HCT116 (cell line): ENCODE measurements around the gene KRTDAP. TPM values are rescaled to one million over a fixed set of nuclear protein-coding genes. Genes with fewer than 3 reads are reported as not detected.

Source experiments
- ATAC-seq: fragments of 200-7000 bp; cut with Tn5 transposase; 2 replicates; pipeline ENCODE4 v1.9.1; 2020; ENCODE audit warnings: mild to moderate bottlenecking, moderate library complexity
- BruUV-seq: library from RNA; stranded (reverse); fragments of 400-500 nt; replicated peaks from 2 replicates; lab custom pipeline; 2021; lab: Mats Ljungman, UMichigan
- CTCF ChIA-PET: fragments of 300-600 bp; sonication (Branson Sonifier 250); formaldehyde crosslinking; loops from one replicate; lab custom pipeline; 2021; ENCODE audit warnings: antibody characterized with exemption; lab: Charles Lee
- POLR2A ChIA-PET: fragments of 300-600, 350-600 bp; sonication (Branson Sonifier 250); formaldehyde crosslinking; loops from one replicate; lab custom pipeline; 2021; ENCODE audit warnings: antibody characterized with exemption; lab: Charles Lee
- RAD21 ChIA-PET, 2 experiments: fragments of 300-600 bp; sonication (Branson Sonifier 250); formaldehyde crosslinking; loops; one replicate each; lab custom pipeline; 2023; ENCODE audit warnings: low total read pairs in 2 of 2; ENCODE audit not compliant: uncharacterized antibody in 2 of 2, unreplicated experiment in 2 of 2, low non-redundant PET in 1 of 2; lab: Charles Lee
- DNase-seq: peaks from one replicate; pipeline ENCODE4 v3.0.0-alpha.2; 2010; ENCODE audit warnings: low read depth, low spot score
- H2AFZ ChIP-seq: fragments of 200-600 bp; shearing (Covaris generic), sonication (generic); 2 replicates; pipeline ENCODE4 v1.6.1; 2017; ENCODE audit warnings: low read depth, mixed run types, mixed read lengths, antibody characterized with exemption, low read length; ENCODE audit not compliant: poor library complexity, severe bottlenecking
- H3K27ac ChIP-seq: 2 replicates; pipeline ENCODE4 v1.5.1; 2012; ENCODE audit warnings: low read depth, low read length
- H3K27me3 ChIP-seq: fragments of 200-600 bp; sonication (generic); 2 replicates; pipeline ENCODE4 v1.6.1; 2016; ENCODE audit warnings: mixed run types, low read length, mixed read lengths; ENCODE audit not compliant: insufficient read depth
- H3K36me3 ChIP-seq, 2 experiments: fragments of 200-500 bp in 1 of 2; fragments of 200-600 bp in 1 of 2; sonication (Bioruptor generic) in 1 of 2; sonication (generic) in 1 of 2; 2 replicates each; pipeline versions ENCODE4 v1.5.1 to v1.6.1; 2014 to 2016; ENCODE audit warnings: low read length in 2 of 2, inconsistent platforms in 1 of 2, mixed read lengths in 1 of 2, mixed run types in 1 of 2; ENCODE audit not compliant: insufficient read depth in 2 of 2, control insufficient read depth in 1 of 2
- H3K4me1 ChIP-seq, 2 experiments: fragments of 200-600 bp in 1 of 2; sonication (generic) in 1 of 2; 2 replicates each; pipeline versions ENCODE4 v1.5.1 to v1.6.1; 2012 to 2017; ENCODE audit warnings: low read length in 2 of 2, inconsistent platforms in 1 of 2, mild to moderate bottlenecking in 1 of 2, mixed read lengths in 1 of 2, mixed run types in 1 of 2, moderate library complexity in 1 of 2; ENCODE audit not compliant: insufficient read depth in 2 of 2, control insufficient read depth in 1 of 2
- H3K4me2 ChIP-seq: fragments of 200-600 bp; sonication (generic); 2 replicates; pipeline ENCODE4 v1.6.1; 2017; ENCODE audit warnings: mixed run types, low read length, mixed read lengths
- H3K4me3 ChIP-seq, 2 experiments: fragments of 200-600 bp in 1 of 2; sonication (generic) in 1 of 2; replicated peaks in 1 of 2; 2 replicates each; pipeline ENCODE4 v1.5.1; 2011 to 2016; ENCODE audit warnings: low read length in 2 of 2, control low read depth in 1 of 2, low read depth in 1 of 2, mild to moderate bottlenecking in 1 of 2, mixed read lengths in 1 of 2, mixed run types in 1 of 2
- H3K79me2 ChIP-seq: fragments of 200-600 bp; sonication (generic); 2 replicates; pipeline ENCODE4 v1.6.1; 2017; ENCODE audit warnings: mild to moderate bottlenecking, mixed run types, low read length, moderate library complexity, mixed read lengths; ENCODE audit not compliant: insufficient read depth
- H3K9ac ChIP-seq: fragments of 200-600 bp; sonication (generic); 2 replicates; pipeline ENCODE4 v1.6.1; 2016; ENCODE audit warnings: low read length, mixed read lengths
- H3K9me2 ChIP-seq: fragments of 200-600 bp; sonication (generic), shearing (Covaris generic); 2 replicates; pipeline ENCODE4 v1.6.1; 2017; ENCODE audit warnings: mixed run types, mild to moderate bottlenecking, moderate library complexity; ENCODE audit not compliant: insufficient read depth
- H3K9me3 ChIP-seq, 2 experiments: fragments of 200-500 bp in 1 of 2; fragments of 200-600 bp in 1 of 2; sonication (Bioruptor generic) in 1 of 2; sonication (generic) in 1 of 2; 2 replicates each; pipeline ENCODE4 v1.6.1; 2014 to 2017; ENCODE audit warnings: low read length in 2 of 2, mixed read lengths in 2 of 2, inconsistent platforms in 1 of 2, low read depth in 1 of 2, mild to moderate bottlenecking in 1 of 2, mixed run types in 1 of 2, moderate library complexity in 1 of 2; ENCODE audit not compliant: control insufficient read depth in 1 of 2, insufficient read depth in 1 of 2
- H4K20me1 ChIP-seq: fragments of 200-600 bp; sonication (generic), shearing (Covaris generic); 2 replicates; pipeline ENCODE4 v1.6.1; 2017; ENCODE audit warnings: mixed run types, mild to moderate bottlenecking, moderate library complexity; ENCODE audit not compliant: insufficient read depth
- CEBPB ChIP-seq: IDR thresholded peaks from 2 replicates; pipeline ENCODE4 v1.6.1; 2012; ENCODE audit warnings: low read depth
- CTCF ChIP-seq, 3 experiments: fragments of 200-600 bp in 1 of 3; sonication (generic) in 1 of 3; IDR thresholded peaks in 2 of 3; conservative IDR thresholded peaks in 1 of 3; 2 replicates each; pipeline ENCODE4 v1.5.1; 2012 to 2017; ENCODE audit warnings: low read depth in 2 of 3, low read length in 2 of 3, antibody characterized with exemption in 1 of 3, borderline replicate concordance in 1 of 3, control low read depth in 1 of 3, mild to moderate bottlenecking in 1 of 3, mixed read lengths in 1 of 3, mixed run types in 1 of 3, moderate library complexity in 1 of 3; ENCODE audit not compliant: insufficient read depth in 1 of 3
- EGR1 ChIP-seq: IDR thresholded peaks from 2 replicates; pipeline ENCODE4 v1.6.1; 2012; ENCODE audit warnings: low read depth
- FOSL1 ChIP-seq: IDR thresholded peaks from 2 replicates; pipeline ENCODE4 v1.6.1; 2012; ENCODE audit warnings: low read depth
- JUND ChIP-seq: IDR thresholded peaks from 2 replicates; pipeline ENCODE4 v1.6.1; 2012
- MAX ChIP-seq: IDR thresholded peaks from 2 replicates; pipeline ENCODE4 v1.6.1; 2012
- POLR2A ChIP-seq: IDR thresholded peaks from 2 replicates; pipeline ENCODE4 v1.7.0; 2011; ENCODE audit warnings: borderline replicate concordance; ENCODE audit not compliant: insufficient read depth, insufficient read length; ENCODE audit errors: extremely low read depth
- POLR2AphosphoS5 ChIP-seq: IDR thresholded peaks from 2 replicates; pipeline ENCODE4 v1.6.1; 2011; ENCODE audit warnings: mild to moderate bottlenecking, low read depth, low read length, moderate library complexity
- RAD21 ChIP-seq: IDR thresholded peaks from 2 replicates; pipeline ENCODE4 v1.6.1; 2012; ENCODE audit warnings: low read depth, mild to moderate bottlenecking
- SIN3A ChIP-seq: IDR thresholded peaks from 2 replicates; pipeline ENCODE4 v1.6.1; 2012; ENCODE audit warnings: low read depth
- SRF ChIP-seq: IDR thresholded peaks from 2 replicates; pipeline ENCODE4 v1.6.1; 2012; ENCODE audit warnings: low read depth
- YY1 ChIP-seq: IDR thresholded peaks from 2 replicates; pipeline ENCODE4 v1.6.1; 2011; ENCODE audit warnings: low read length, low read depth, moderate library complexity, mild to moderate bottlenecking; ENCODE audit not compliant: insufficient replicate concordance; ENCODE audit errors: extremely low read depth
- ZFX ChIP-seq: fragments of 450-650 bp; IDR thresholded peaks from 2 replicates; pipeline ENCODE4 v1.6.1; 2017
- ZNF274 ChIP-seq: fragments of 200-500 bp; sonication (Bioruptor generic); IDR thresholded peaks from 2 replicates; pipeline ENCODE4 v1.6.1; 2014; ENCODE audit warnings: mild to moderate bottlenecking, low read depth, low read length, inconsistent platforms
- intact Hi-C: fragments of 100-400 bp; cut with micrococcal nuclease; formaldehyde crosslinking; loops from 2 replicates; pipeline ENCODE4 v1.10.0; 2022
- total RNA-seq: library from RNA; stranded (reverse); gene quantifications from one replicate; pipeline ENCODE4 v1.2.1, GENCODE V29; 2021; ENCODE audit not compliant: unreplicated experiment
- TF ChIP-seq, protein P1 (sequence below): IDR thresholded peaks from 2 replicates; pipeline ENCODE4 v1.6.1; 2012; ENCODE audit warnings: low read depth

Gene KRTDAP
- total RNA-seq, 1 experiment from 2014 or later = 0.74 TPM

DNA sequence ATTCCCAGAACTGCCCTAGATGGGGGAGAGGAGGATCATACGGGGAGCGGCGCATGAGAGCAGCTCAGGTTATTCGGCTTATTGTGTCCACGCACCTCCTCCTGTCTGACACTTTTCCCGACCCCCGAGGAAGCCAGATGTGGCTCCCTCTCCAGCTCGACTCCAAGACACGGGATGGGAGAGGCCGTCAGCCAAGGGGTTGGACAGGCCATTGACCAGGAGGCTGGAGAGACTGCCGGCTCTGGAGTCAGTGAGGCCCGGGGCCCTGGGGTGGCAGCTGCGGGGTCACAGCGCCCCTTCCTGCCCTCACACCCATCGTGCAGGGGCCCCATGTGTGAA is 20.3 kb upstream of the KRTDAP start (continued):
- TF ChIP-seq, protein P1, sequence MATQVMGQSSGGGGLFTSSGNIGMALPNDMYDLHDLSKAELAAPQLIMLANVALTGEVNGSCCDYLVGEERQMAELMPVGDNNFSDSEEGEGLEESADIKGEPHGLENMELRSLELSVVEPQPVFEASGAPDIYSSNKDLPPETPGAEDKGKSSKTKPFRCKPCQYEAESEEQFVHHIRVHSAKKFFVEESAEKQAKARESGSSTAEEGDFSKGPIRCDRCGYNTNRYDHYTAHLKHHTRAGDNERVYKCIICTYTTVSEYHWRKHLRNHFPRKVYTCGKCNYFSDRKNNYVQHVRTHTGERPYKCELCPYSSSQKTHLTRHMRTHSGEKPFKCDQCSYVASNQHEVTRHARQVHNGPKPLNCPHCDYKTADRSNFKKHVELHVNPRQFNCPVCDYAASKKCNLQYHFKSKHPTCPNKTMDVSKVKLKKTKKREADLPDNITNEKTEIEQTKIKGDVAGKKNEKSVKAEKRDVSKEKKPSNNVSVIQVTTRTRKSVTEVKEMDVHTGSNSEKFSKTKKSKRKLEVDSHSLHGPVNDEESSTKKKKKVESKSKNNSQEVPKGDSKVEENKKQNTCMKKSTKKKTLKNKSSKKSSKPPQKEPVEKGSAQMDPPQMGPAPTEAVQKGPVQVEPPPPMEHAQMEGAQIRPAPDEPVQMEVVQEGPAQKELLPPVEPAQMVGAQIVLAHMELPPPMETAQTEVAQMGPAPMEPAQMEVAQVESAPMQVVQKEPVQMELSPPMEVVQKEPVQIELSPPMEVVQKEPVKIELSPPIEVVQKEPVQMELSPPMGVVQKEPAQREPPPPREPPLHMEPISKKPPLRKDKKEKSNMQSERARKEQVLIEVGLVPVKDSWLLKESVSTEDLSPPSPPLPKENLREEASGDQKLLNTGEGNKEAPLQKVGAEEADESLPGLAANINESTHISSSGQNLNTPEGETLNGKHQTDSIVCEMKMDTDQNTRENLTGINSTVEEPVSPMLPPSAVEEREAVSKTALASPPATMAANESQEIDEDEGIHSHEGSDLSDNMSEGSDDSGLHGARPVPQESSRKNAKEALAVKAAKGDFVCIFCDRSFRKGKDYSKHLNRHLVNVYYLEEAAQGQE = no peak

DNA sequence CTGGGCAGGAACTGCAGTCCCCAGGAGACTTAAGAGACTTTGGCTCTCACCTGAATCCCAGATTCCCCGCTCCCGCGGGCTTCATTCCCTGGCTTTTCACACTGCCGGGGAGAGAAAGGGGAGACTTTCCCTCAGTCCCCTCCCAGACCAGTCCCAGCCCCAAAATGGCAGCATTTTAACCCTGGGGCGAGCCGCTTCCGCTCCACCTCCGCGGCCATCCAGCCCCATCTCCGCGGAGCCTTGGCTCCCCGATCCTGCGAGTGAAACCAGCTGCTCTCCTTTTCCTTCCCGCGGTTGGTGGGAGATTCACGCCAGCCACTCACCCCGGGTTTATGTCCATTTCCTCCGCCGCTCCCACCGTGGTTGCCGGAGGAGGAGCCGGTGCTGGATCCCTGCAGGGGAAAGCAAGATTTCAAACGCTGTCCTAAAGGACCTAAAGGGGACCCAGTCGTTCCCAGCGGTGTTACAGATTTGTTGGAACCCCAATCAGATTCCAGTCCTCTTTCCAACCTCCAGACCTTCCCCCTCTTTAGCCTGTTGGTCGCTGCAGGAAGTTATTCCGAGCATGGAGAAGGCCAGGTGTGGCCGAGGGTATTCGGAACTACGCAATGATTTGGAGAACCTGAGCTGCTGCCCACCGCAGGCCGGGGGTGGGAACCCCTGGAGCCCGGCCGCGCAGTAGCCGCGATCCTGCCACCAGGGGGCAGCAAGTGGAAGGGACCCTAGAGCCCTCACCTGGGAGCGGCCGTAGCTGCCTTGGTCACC is 19.8 kb upstream of the KRTDAP start:
- H3K9ac ChIP-seq = peak overlapping the region; percentile 85
- no peaks in the 10 kb centered on the region for H4K20me1 ChIP-seq
- H3K36me3 ChIP-seq = peaks cover 6 to 28% of the 10 kb centered on the region in 2 experiments; a peak in 3 of 4 replicates
- ChIA-PET RAD21 (interaction anchor here in 1 of 2 experiments (0.5 to 0.6 kb wide), 2 partner anchors 15 to 159 kb away, joined by 3 to 4 read pairs; no protein-coding TSS in a partner anchor), POLR2A (interaction anchor here (0.5 to 2.4 kb wide), 18 partner anchors 10 to 431 kb away, joined by 3 to 22 read pairs (median 4); partner anchors contain the start of genes COX6B1 and LIN37), CTCF (interaction anchor here (0.7 to 2.5 kb wide), 17 partner anchors 8 to 192 kb away, joined by 3 to 11 read pairs (median 3); partner anchors contain the start of gene COX6B1)
- H3K27me3 ChIP-seq = no peaks in the 10 kb centered on the region
- DNase-seq (peak; percentile 82), ATAC-seq (peak; percentile 81)
- peaks cover 19 to 37% of the 10 kb centered on the region in 2 experiments for H3K4me1 ChIP-seq
- H3K9me2 ChIP-seq = no peaks in the 10 kb centered on the region
- peak overlapping the region; percentile 66 to 70 for H3K4me3 ChIP-seq
- peak overlapping the region; percentile 94 for H3K4me2 ChIP-seq
- peaks cover 49% of the 10 kb centered on the region for H3K79me2 ChIP-seq
- H3K27ac ChIP-seq = peak overlapping the region; percentile 94
- no peak overlapping the region for H2AFZ ChIP-seq
- H3K9me3 ChIP-seq = no peaks in the 10 kb centered on the region
- BruUV-seq = TSS peak; percentile 79
- TF ChIP-seq FOSL1 (no peak), CTCF (IDR thresholded peaks at IDR 0.05 in 2 of 3, conservative IDR thresholded peaks at IDR 0.05 in 1 of 3; ENCODE audit: borderline replicate concordance in 1 of 3, insufficient read depth in 1 of 3, low read depth in 2 of 3, low read length in 2 of 3) (peak; percentile 95 to 96 (median 95)), POLR2AphosphoS5 (peak; percentile 91), POLR2A (peak; percentile 90), SRF (no peak), EGR1 (peak; percentile 59; the same call in 1 of the 2 replicates), RAD21 (peak; percentile 73), CEBPB (no peak), YY1 (peak; percentile 81), JUND (no peak), SIN3A (peak; percentile 11; the same call in 1 of the 2 replicates), ZNF274 (no peak), ZFX (peak; percentile 45; the same call in 1 of the 2 replicates), MAX (peak; percentile 71)
- intact Hi-C loops = loop anchor here (1.0 kb wide), 3 partner anchors 35 to 207 kb away; partner anchors contain the start of genes COX6B1 and TMEM147
